ENCODE data around the gene SNX32. TPM values are rescaled to one million over a fixed set of nuclear protein-coding genes. Genes with fewer than 3 reads are reported as not detected.
A peak's percentile ranks its signal among the peaks of the same experiment; 100 is the strongest.

Gene SNX32
- total and polyA plus RNA-seq, 9 of the 15 experiments (the other 6 are each of a cell fraction or from before 2014, with no cell fraction given), result 0.03 TPM; not detected in 7

- POLR2A ChIA-PET, result interaction anchor here (1.5 to 2.6 kb wide), 5 partner anchors 9 to 28 kb away, joined by 3 to 7 read pairs (median 4); partner anchors contain the start of gene CCDC85B
- CTCF ChIA-PET (ENCODE audit: low intra/inter-chr PET ratio), result no interaction called here
- H3K36me3 ChIP-seq (ENCODE audit: control insufficient read depth, insufficient read depth, low read length), result peaks cover 61% of the 10 kb centered on the region; the same call in 2 of the 3 replicates
- H2AFZ ChIP-seq (ENCODE audit: low read depth, low read length), result no peak overlapping the region
- DNase-seq (ENCODE audit: extremely low read depth in 1 of 4, low spot score in 3 of 4), result no peak
- in situ Hi-C loops (cut with MboI) (no loop called here), intact Hi-C loops (cut with micrococcal nuclease) (no loop called here)
- no peaks in the 10 kb centered on the region; a peak in 1 of 5 replicates for H3K27me3 ChIP-seq (ENCODE audit: control insufficient read depth in 2 of 2, insufficient read depth in 2 of 2, low read length in 2 of 2)
- no peak overlapping the region; the same call in 1 of the 2 replicates for H3K4me3 ChIP-seq
- peak overlapping the region; percentile 99 to 100; a peak in 3 of 4 replicates for H3K9ac ChIP-seq (ENCODE audit: insufficient read depth in 1 of 2, low read depth in 2 of 2, low read length in 2 of 2)
- no peak for FAIRE-seq
- no peaks in the 10 kb centered on the region for H3K9me1 ChIP-seq (ENCODE audit: control insufficient read depth, insufficient read depth, low read length)
- 86% methylated on average over 3 of the region's 5 CpGs for WGBS (ENCODE audit: insufficient coverage, low coverage, missing lambda C conversion rate)
- H3K27ac ChIP-seq (ENCODE audit: extremely low read depth, low read depth, low read length), result peak overlapping the region; percentile 96; the same call in 1 of the 3 replicates
- H3K4me2 ChIP-seq (ENCODE audit: insufficient read depth, low read length), result peak overlapping the region; percentile 95
- peaks cover 14 to 78% of the 10 kb centered on the region in 2 experiments for H3K4me1 ChIP-seq (replicated peaks in 1 of 2; ENCODE audit: control insufficient read depth in 2 of 2, insufficient read depth in 2 of 2, low read length in 2 of 2)
- no TSS peak for BruUV-seq (replicated peaks)
- ATAC-seq, result no peak
- H3K9me3 ChIP-seq (replicated peaks; ENCODE audit: control insufficient read depth, insufficient read depth, low read depth, low read length), result no peaks in the 10 kb centered on the region
- peaks cover 2% of the 10 kb centered on the region; the same call in 1 of the 2 replicates for H4K20me1 ChIP-seq (replicated peaks; ENCODE audit: control insufficient read depth, insufficient read depth, low read length)
- H3K79me2 ChIP-seq (ENCODE audit: control insufficient read depth, insufficient read depth, low read length), result peaks cover 33% of the 10 kb centered on the region
- TF ChIP-seq EP300 (IDR thresholded peaks at IDR 0.05; ENCODE audit: low read length), result no peak
- TF ChIP-seq RBFOX2 (IDR thresholded peaks at IDR 0.05; ENCODE audit: low read depth, low read length), result peak; percentile 18
These were observed 28.5 kb downstream of the SNX32 start for GRCh38 chr11:65862191-65862735.

- FAIRE-seq (no peak), ATAC-seq (no peak), DNase-seq (ENCODE audit: extremely low read depth in 1 of 4, low spot score in 3 of 4) (no peak)
- Histone ChIP-seq H3K4me2 (ENCODE audit: insufficient read depth, low read length) (no peak overlapping the region), H3K9me3 (replicated peaks; ENCODE audit: control insufficient read depth, insufficient read depth, low read depth, low read length) (no peaks in the 10 kb centered on the region), H3K27me3 (ENCODE audit: control insufficient read depth in 2 of 2, insufficient read depth in 2 of 2, low read length in 2 of 2) (no peaks in the 10 kb centered on the region; a peak in 1 of 5 replicates), H3K9me1 (ENCODE audit: control insufficient read depth, insufficient read depth, low read length) (no peaks in the 10 kb centered on the region), H3K4me1 (replicated peaks in 1 of 2; ENCODE audit: control insufficient read depth in 2 of 2, insufficient read depth in 2 of 2, low read length in 2 of 2) (peaks cover 22 to 80% of the 10 kb centered on the region in 2 experiments), H3K4me3 (no peak overlapping the region), H4K20me1 (replicated peaks; ENCODE audit: control insufficient read depth, insufficient read depth, low read length) (no peaks in the 10 kb centered on the region), H2AFZ (ENCODE audit: low read depth, low read length) (no peak overlapping the region), H3K9ac (ENCODE audit: insufficient read depth in 1 of 2, low read depth in 2 of 2, low read length in 2 of 2) (peak overlapping the region in 1 of 2 experiments; percentile 100; a peak in 2 of 4 replicates), H3K79me2 (ENCODE audit: control insufficient read depth, insufficient read depth, low read length) (peaks cover 26% of the 10 kb centered on the region), H3K27ac (ENCODE audit: extremely low read depth, low read depth, low read length) (no peak overlapping the region), H3K36me3 (ENCODE audit: control insufficient read depth, insufficient read depth, low read length) (peaks cover 69% of the 10 kb centered on the region; the same call in 2 of the 3 replicates)
- WGBS (ENCODE audit: insufficient coverage, low coverage, missing lambda C conversion rate), result 94% methylated on average over 24 of the region's 24 CpGs
- BruUV-seq (replicated peaks), result no TSS peak
- POLR2A ChIA-PET, result interaction anchor here (0.6 to 2.6 kb wide), 6 partner anchors 9 to 27 kb away, joined by 3 to 7 read pairs (median 4); partner anchors contain the start of genes CCDC85B and CTSW
- CTCF ChIA-PET (ENCODE audit: low intra/inter-chr PET ratio), result no interaction called here
- in situ Hi-C loops (cut with MboI) (no loop called here), intact Hi-C loops (cut with micrococcal nuclease) (no loop called here)
- TF ChIP-seq RBFOX2 (IDR thresholded peaks at IDR 0.05; ENCODE audit: low read depth, low read length) (peak; percentile 72), POLR2A (conservative IDR thresholded peaks at IDR 0.05) (peak; percentile 32; the same call in 1 of the 2 replicates), FOXM1 (IDR thresholded peaks at IDR 0.05; ENCODE audit: low read depth) (no peak), FOXM1 (CRISPR knock-in tag; IDR thresholded peaks at IDR 0.05; ENCODE audit: low read depth) (0 out of 2 replicates have a peak, but pooled peaks have one; percentile 39), HOXB6 (CRISPR knock-in tag; IDR thresholded peaks at IDR 0.05; ENCODE audit: borderline replicate concordance) (no peak), ZNF766 (CRISPR knock-in tag; conservative IDR thresholded peaks at IDR 0.05) (no peak), KDM5B (IDR thresholded peaks at IDR 0.05; ENCODE audit: insufficient replicate concordance, low read depth, low read length) (no peak), PCBP1 (IDR thresholded peaks at IDR 0.05; ENCODE audit: low read depth, low read length, poor library complexity, severe bottlenecking) (peak; percentile 35), JUNB (CRISPR knock-in tag; conservative IDR thresholded peaks at IDR 0.05) (no peak), MBD2 (IDR thresholded peaks at IDR 0.05; ENCODE audit: borderline replicate concordance, low read depth) (no peak), ZNF76 (CRISPR knock-in tag; IDR thresholded peaks at IDR 0.05; ENCODE audit: borderline replicate concordance) (no peak), KDM1A (IDR thresholded peaks at IDR 0.05) (no peak), EWSR1 (IDR thresholded peaks at IDR 0.05; ENCODE audit: borderline replicate concordance, low read depth, partially characterized antibody) (no peak)
These were observed 29.5 kb downstream of the SNX32 start for GRCh38 chr11:65862941-65863888.
